IMR-90 (cell line): ENCODE data around the gene SNRNP27. TPM values are rescaled to one million over a fixed set of nuclear protein-coding genes. Genes with fewer than 3 reads are reported as not detected.

Experiments used
- ATAC-seq: fragments of 200-7000 bp; cut with Tn5 transposase; 2 replicates; pipeline ENCODE4 v1.9.1; 2020; ENCODE audit warnings: low read depth, mild to moderate bottlenecking, moderate library complexity
- BruUV-seq: library from RNA; stranded (reverse); fragments of 400-500 nt; replicated peaks from 2 replicates; lab custom pipeline; 2021; lab: Mats Ljungman, UMichigan
- CTCF ChIA-PET: fragments of 300-600 bp; formaldehyde crosslinking; extraction: SDS; loops from one replicate; lab custom pipeline; 2021; ENCODE audit warnings: antibody characterized with exemption; lab: Yijun Ruan, JAX
- POLR2A ChIA-PET: fragments of 300-600 bp; sonication (Branson Sonifier 250); formaldehyde crosslinking; loops from one replicate; lab custom pipeline; 2022; ENCODE audit warnings: antibody characterized with exemption; ENCODE audit not compliant: unreplicated experiment; lab: Charles Lee
- DNase-seq: peaks from one replicate; pipeline ENCODE4 v3.0.0; 2013
- H2AFZ ChIP-seq: replicated peaks from 2 replicates; pipeline ENCODE3; 2013; ENCODE audit warnings: low read length, mild to moderate bottlenecking; ENCODE audit not compliant: poor library complexity
- H2AK5ac ChIP-seq: 2 replicates; pipeline ENCODE4 v1.6.1; 2013; ENCODE audit warnings: low read depth, low read length, inconsistent platforms
- H2AK9ac ChIP-seq: replicated peaks from 2 replicates; pipeline ENCODE3; 2013; ENCODE audit warnings: mild to moderate bottlenecking, low read depth, low read length, moderate library complexity; ENCODE audit not compliant: poor library complexity
- H2BK120ac ChIP-seq: 2 replicates; pipeline ENCODE4 v1.6.1; 2013; ENCODE audit warnings: low read depth, low read length, inconsistent platforms
- H2BK15ac ChIP-seq: 3 replicates; pipeline ENCODE4 v1.6.1; 2013; ENCODE audit warnings: low read depth, low read length, inconsistent platforms
- H2BK20ac ChIP-seq: 2 replicates; pipeline ENCODE4 v1.6.1; 2013; ENCODE audit warnings: low read depth, mild to moderate bottlenecking, inconsistent platforms, low read length, moderate library complexity
- H2BK5ac ChIP-seq: 2 replicates; pipeline ENCODE4 v1.6.1; 2013; ENCODE audit warnings: mild to moderate bottlenecking, low read depth, low read length, inconsistent platforms; ENCODE audit not compliant: poor library complexity, severe bottlenecking
- H3K14ac ChIP-seq: replicated peaks from 2 replicates; pipeline ENCODE4 v1.6.1; 2013; ENCODE audit warnings: low read depth, low read length, inconsistent platforms
- H3K18ac ChIP-seq: 2 replicates; pipeline ENCODE4 v1.6.1; 2013; ENCODE audit warnings: low read depth, low read length, control low read depth
- H3K23ac ChIP-seq: 2 replicates; pipeline ENCODE4 v1.6.1; 2013; ENCODE audit warnings: low read depth, low read length, inconsistent platforms
- H3K27ac ChIP-seq: 2 replicates; pipeline ENCODE4 v1.5.1; 2013; ENCODE audit warnings: mild to moderate bottlenecking, control low read depth, low read length; ENCODE audit not compliant: insufficient read depth
- H3K27me3 ChIP-seq: 2 replicates; pipeline ENCODE4 v1.6.1; 2013; ENCODE audit warnings: low read length; ENCODE audit not compliant: control insufficient read depth, insufficient read depth
- H3K36me3 ChIP-seq: 2 replicates; pipeline ENCODE4 v1.6.1; 2013; ENCODE audit warnings: low read length, mixed read lengths; ENCODE audit not compliant: control insufficient read depth, insufficient read depth
- H3K4ac ChIP-seq: 2 replicates; pipeline ENCODE4 v1.6.1; 2013; ENCODE audit warnings: low read depth, low read length, inconsistent platforms
- H3K4me1 ChIP-seq: 2 replicates; pipeline ENCODE4 v1.6.1; 2013; ENCODE audit warnings: low read length, mixed read lengths; ENCODE audit not compliant: control insufficient read depth, insufficient read depth
- H3K4me2 ChIP-seq: 2 replicates; pipeline ENCODE4 v1.6.1; 2013; ENCODE audit warnings: low read depth, mild to moderate bottlenecking, control low read depth, low read length, moderate library complexity
- H3K4me3 ChIP-seq: 2 replicates; pipeline ENCODE4 v1.5.1; 2013; ENCODE audit warnings: low read depth, mild to moderate bottlenecking, control low read depth, low read length, moderate library complexity; ENCODE audit not compliant: insufficient read depth
- H3K56ac ChIP-seq: 2 replicates; pipeline ENCODE4 v1.6.1; 2013; ENCODE audit warnings: low read length, inconsistent platforms; ENCODE audit not compliant: insufficient read depth; ENCODE audit errors: extremely low read depth
- H3K79me1 ChIP-seq, 2 experiments: 2 replicates each; pipeline ENCODE4 v1.6.1; 2013; ENCODE audit warnings: low read length in 2 of 2, inconsistent platforms in 1 of 2, low read depth in 1 of 2
- H3K9ac ChIP-seq: 2 replicates; pipeline ENCODE4 v1.6.1; 2013; ENCODE audit warnings: low read depth, low read length, control low read depth
- H3K9me1 ChIP-seq: 2 replicates; pipeline ENCODE4 v1.6.1; 2013; ENCODE audit warnings: low read length, inconsistent platforms; ENCODE audit not compliant: insufficient read depth
- H3K9me3 ChIP-seq: 2 replicates; pipeline ENCODE4 v1.6.1; 2013; ENCODE audit warnings: low read length; ENCODE audit not compliant: control insufficient read depth, insufficient read depth
- H4K20me1 ChIP-seq: 2 replicates; pipeline ENCODE4 v1.6.1; 2013; ENCODE audit warnings: low read length, inconsistent platforms; ENCODE audit not compliant: insufficient read depth
- H4K5ac ChIP-seq: 2 replicates; pipeline ENCODE4 v1.6.1; 2013; ENCODE audit warnings: mild to moderate bottlenecking, low read depth, low read length, control low read depth
- H4K8ac ChIP-seq, 2 experiments: 2 replicates each; pipeline ENCODE4 v1.6.1; 2013; ENCODE audit warnings: low read depth in 2 of 2, low read length in 2 of 2, control low read depth in 1 of 2, inconsistent platforms in 1 of 2
- H4K91ac ChIP-seq: 2 replicates; pipeline ENCODE4 v1.6.1; 2013; ENCODE audit warnings: low read depth, low read length, inconsistent platforms; ENCODE audit not compliant: insufficient read depth
- CHD1 ChIP-seq: IDR thresholded peaks from 2 replicates; pipeline ENCODE4 v1.6.1; 2012; ENCODE audit warnings: low read depth, low read length, improper control_type of control experiment
- RCOR1 ChIP-seq: IDR thresholded peaks from 2 replicates; pipeline ENCODE4 v1.6.1; 2012; ENCODE audit warnings: mild to moderate bottlenecking, low read length, improper control_type of control experiment; ENCODE audit not compliant: insufficient replicate concordance
- RFX5 ChIP-seq: IDR thresholded peaks from 2 replicates; pipeline ENCODE4 v1.8.0; 2012; ENCODE audit warnings: low read depth, mild to moderate bottlenecking, low read length, moderate library complexity
- whole genome bisulfite sequencing, 2 experiments: methylation state at CpG; one replicate each; pipeline versions ENCODE4 v1.1.5 to v1.1.7; 2013; ENCODE audit warnings: missing lambda C conversion rate in 2 of 2; ENCODE audit not compliant: insufficient read length in 1 of 2; ENCODE audit errors: extremely low coverage in 2 of 2; 5-methylcytosine and 5-hydroxymethylcytosine counted together
- dilution Hi-C: fragments of 300-500 bp; cut with HindIII; formaldehyde crosslinking; loops from one replicate; pipeline ENCODE4 v1.14.3; 2018; ENCODE audit warnings: low sequenced_read_pairs; ENCODE audit not compliant: unreplicated experiment
- in situ Hi-C: fragments of 300-500 bp; cut with MboI; formaldehyde crosslinking; loops from 3 replicates; pipeline ENCODE4 v1.14.3; 2019; ENCODE audit warnings: low sequenced_read_pairs, inconsistent platforms, mixed read lengths
- intact Hi-C: fragments of 100-400 bp; cut with micrococcal nuclease; formaldehyde crosslinking; loops from 2 replicates; pipeline ENCODE4 v1.10.0; 2022
- polyA plus RNA-seq, 3 experiments: library from polyadenylated mRNA; depleted of rRNA; stranded (reverse); fragments of >200 nt; gene quantifications; 2 replicates each; pipeline ENCODE4 v1.2.3, GENCODE V29; 2012; ENCODE audit warnings: low replicate concordance in 1 of 3
- total RNA-seq: library from RNA; depleted of rRNA; stranded (reverse); fragments of >200 nt; gene quantifications from 2 replicates; pipeline ENCODE4 v1.2.3, GENCODE V29; 2012
- TF ChIP-seq, protein P1 (sequence below): fragments of 150-350 bp; IDR thresholded peaks from 2 replicates; pipeline ENCODE4 v1.6.1; 2016; ENCODE audit warnings: low read depth, mild to moderate bottlenecking, low read length, moderate library complexity, borderline replicate concordance

The SNRNP27 gene
- total and polyA plus RNA-seq, 2 of the 4 experiments (the other 2 are of a cell fraction) = 8.8 to 48.3 TPM

DNA sequence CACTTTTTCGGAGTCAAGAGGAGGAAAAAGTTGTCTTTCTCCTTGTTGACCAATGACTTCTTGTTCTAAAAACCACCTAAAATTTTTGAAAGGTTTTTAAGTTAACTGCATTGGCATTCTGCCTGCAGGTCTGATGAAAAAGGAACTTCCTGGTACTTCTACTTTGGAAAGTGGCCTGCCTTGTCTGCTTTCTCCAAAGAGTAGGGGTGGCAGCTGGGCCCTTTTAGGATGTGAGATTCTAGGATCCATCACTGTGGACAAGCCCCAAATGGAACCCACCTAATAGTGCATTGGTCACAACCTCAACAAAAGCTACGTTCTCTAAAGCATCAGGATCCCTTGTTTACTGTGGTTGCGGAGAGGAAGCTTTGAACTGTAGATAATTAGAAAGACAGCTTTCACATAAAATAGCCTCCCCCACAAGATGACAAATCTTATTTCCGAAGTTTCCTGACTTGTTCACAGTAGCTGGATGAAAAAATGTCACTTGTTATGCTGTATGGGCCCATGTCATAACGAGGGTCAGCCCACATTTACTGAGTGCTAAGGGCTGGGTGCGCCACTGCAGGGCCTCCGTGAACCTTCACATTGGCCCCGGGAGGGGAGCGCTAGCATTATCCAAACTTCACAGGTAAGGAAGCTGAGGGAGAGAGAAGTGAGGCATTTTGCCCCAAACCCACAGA lies 50.2 kb downstream of the SNRNP27 start:
- no peak overlapping the region for H2BK20ac ChIP-seq
- H3K79me1 ChIP-seq = no peaks in the 10 kb centered on the region
- H3K23ac ChIP-seq = no peak overlapping the region
- no peak overlapping the region for H2BK5ac ChIP-seq
- H3K4me1 ChIP-seq = peaks cover 8% of the 10 kb centered on the region
- H3K56ac ChIP-seq = no peak overlapping the region
- ATAC-seq (no peak), DNase-seq (no peak)
- no peak overlapping the region for H2AFZ ChIP-seq
- dilution Hi-C loops (no loop called here), intact Hi-C loops (no loop called here), in situ Hi-C loops (no loop called here)
- H3K4ac ChIP-seq = no peak overlapping the region
- H4K5ac ChIP-seq = no peak overlapping the region
- no peak overlapping the region for H3K4me3 ChIP-seq
- no peak overlapping the region for H3K27ac ChIP-seq
- H2BK120ac ChIP-seq = no peak overlapping the region
- H3K36me3 ChIP-seq = peaks cover 11% of the 10 kb centered on the region
- H4K91ac ChIP-seq = no peak overlapping the region
- H3K9ac ChIP-seq = no peak overlapping the region
- no peaks in the 10 kb centered on the region for H3K27me3 ChIP-seq
- CTCF ChIA-PET = no interaction called here
- peaks cover 20% of the 10 kb centered on the region for H3K9me1 ChIP-seq
- H2BK15ac ChIP-seq = no peak overlapping the region
- H4K20me1 ChIP-seq = no peaks in the 10 kb centered on the region
- no peak overlapping the region for H4K8ac ChIP-seq
- WGBS, 2 experiments = 100% methylated on average over 1 of the region's 9 CpGs; no CpG with 5 or more reads in 1 of the 2 experiments
- H3K9me3 ChIP-seq = no peaks in the 10 kb centered on the region
- POLR2A ChIA-PET = no interaction called here
- no peak overlapping the region for H3K18ac ChIP-seq
- peak overlapping the region; percentile 2; the same call in 1 of the 2 replicates for H2AK5ac ChIP-seq
- H3K14ac ChIP-seq = no peak overlapping the region
- H3K4me2 ChIP-seq = no peak overlapping the region
- no TSS peak for BruUV-seq
- no peak overlapping the region for H2AK9ac ChIP-seq
- TF ChIP-seq RFX5 = no peak
- TF ChIP-seq CHD1 = no peak
- TF ChIP-seq RCOR1 = no peak
- TF ChIP-seq, protein P1, sequence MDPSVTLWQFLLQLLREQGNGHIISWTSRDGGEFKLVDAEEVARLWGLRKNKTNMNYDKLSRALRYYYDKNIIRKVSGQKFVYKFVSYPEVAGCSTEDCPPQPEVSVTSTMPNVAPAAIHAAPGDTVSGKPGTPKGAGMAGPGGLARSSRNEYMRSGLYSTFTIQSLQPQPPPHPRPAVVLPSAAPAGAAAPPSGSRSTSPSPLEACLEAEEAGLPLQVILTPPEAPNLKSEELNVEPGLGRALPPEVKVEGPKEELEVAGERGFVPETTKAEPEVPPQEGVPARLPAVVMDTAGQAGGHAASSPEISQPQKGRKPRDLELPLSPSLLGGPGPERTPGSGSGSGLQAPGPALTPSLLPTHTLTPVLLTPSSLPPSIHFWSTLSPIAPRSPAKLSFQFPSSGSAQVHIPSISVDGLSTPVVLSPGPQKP = no peak
